GM18507 (cell line): ENCODE measurements around the gene SDR9C7.
"Not testable (repeated sequence)": the region's sequence is repeated elsewhere in the genome, so short reads cannot be mapped to it uniquely, and the experiment has no call there.

Source experiments
- DNase-seq: peaks from one replicate; pipeline ENCODE4 v3.0.0; 2011; ENCODE audit warnings: low read depth; ENCODE audit not compliant: insufficient read length; ENCODE audit errors: extremely low spot score
- FAIRE-seq: peaks from 2 replicates; lab custom pipeline; 2011; peaks lifted over from hg19 to GRCh38; lab: Jason Lieb, UNC

SDR9C7 gene

GRCh38 chr12:56933826-56934625, at the start of gene SDR9C7:
SDR9C7 (minus strand) TSS chr12:56934408; CDS start chr12:56934261, 147 bp downstream.
- DNase-seq (no peak), FAIRE-seq (no peak)

GRCh38 chr12:56983386-56983785, 49.2 kb upstream of the SDR9C7 start:
- DNase-seq: no peak
- FAIRE-seq: no peak

- not testable (repeated sequence) for FAIRE-seq, DNase-seq
Measured at GRCh38 chr12:56982578-56983236, 48.5 kb upstream of the SDR9C7 start.

- FAIRE-seq (no peak), DNase-seq (no peak)
Measured at GRCh38 chr12:56980941-56981530, 46.8 kb upstream of the SDR9C7 start.

GRCh38 chr12:56980268-56980667, 46.1 kb upstream of the SDR9C7 start:
- FAIRE-seq (no peak), DNase-seq (no peak)

- FAIRE-seq: no peak
- DNase-seq: no peak
Measured at GRCh38 chr12:56979628-56980027, 45.4 kb upstream of the SDR9C7 start.

GRCh38 chr12:56978397-56979138, 44.4 kb upstream of the SDR9C7 start:
- no peak for FAIRE-seq
- no peak for DNase-seq

GRCh38 chr12:56977361-56977760, 43.2 kb upstream of the SDR9C7 start:
- FAIRE-seq, DNase-seq: not testable (repeated sequence)

- DNase-seq, FAIRE-seq: not testable (repeated sequence)
Measured at GRCh38 chr12:56974224-56974623, 40.0 kb upstream of the SDR9C7 start.

- not testable (repeated sequence) for FAIRE-seq
Measured at GRCh38 chr12:56968910-56969309, 34.7 kb upstream of the SDR9C7 start.

GRCh38 chr12:56965997-56966642, 31.9 kb upstream of the SDR9C7 start:
- not testable (repeated sequence) for DNase-seq, FAIRE-seq

More at GRCh38 chr12:56968910-56969309, 34.7 kb upstream of the SDR9C7 start:
- not testable (repeated sequence) for DNase-seq

- not testable (repeated sequence) for DNase-seq, FAIRE-seq
Measured at GRCh38 chr12:56965124-56965523, 30.9 kb upstream of the SDR9C7 start.

- not testable (repeated sequence) for FAIRE-seq, DNase-seq
Measured at GRCh38 chr12:56963557-56963956, 29.3 kb upstream of the SDR9C7 start.

- FAIRE-seq, DNase-seq: not testable (repeated sequence)
Measured at GRCh38 chr12:56962247-56962646, 28.0 kb upstream of the SDR9C7 start.

GRCh38 chr12:56958422-56958821, 24.2 kb upstream of the SDR9C7 start:
- no peak for FAIRE-seq
- no peak for DNase-seq

GRCh38 chr12:56957229-56958052, 23.2 kb upstream of the SDR9C7 start, which contains the start of gene RDH16:
RDH16 (minus strand) TSS chr12:56957608; CDS start chr12:56957462, 146 bp downstream.
- DNase-seq (no peak), FAIRE-seq (no peak)

- FAIRE-seq: no peak
- no peak for DNase-seq
Measured at GRCh38 chr12:56955631-56956256, 21.5 kb upstream of the SDR9C7 start.

GRCh38 chr12:56954958-56955355, 20.7 kb upstream of the SDR9C7 start:
- no peak for DNase-seq
- FAIRE-seq: no peak
